Neural cell (in vitro differentiated cells): ENCODE results near the gene SHB. TPM values are rescaled to one million over a fixed set of nuclear protein-coding genes. Genes with fewer than 3 reads are reported as not detected.

Source experiments
- H2AFZ ChIP-seq: fragments of 200-600, 300-800 bp; sonication (generic), shearing (Covaris generic); 2 replicates; pipeline ENCODE4 v1.6.0; 2014; ENCODE audit warnings: low read depth, mild to moderate bottlenecking, antibody characterized with exemption, low read length, moderate library complexity
- H3F3A ChIP-seq: fragments of 200-600 bp; shearing (Covaris generic); 2 replicates; pipeline ENCODE4 v1.6.1; 2016; ENCODE audit warnings: mild to moderate bottlenecking, moderate library complexity, mixed read lengths, antibody characterized with exemption, low read length; ENCODE audit not compliant: insufficient read depth, poor library complexity, severe bottlenecking
- H3K27ac ChIP-seq: fragments of 200-600, 300-800 bp; sonication (generic), shearing (Covaris generic); 2 replicates; pipeline ENCODE4 v1.5.1; 2014; ENCODE audit warnings: mild to moderate bottlenecking, low read length, moderate library complexity
- H3K27me3 ChIP-seq: fragments of 300-800, 200-600 bp; sonication (generic), shearing (Covaris generic); 2 replicates; pipeline ENCODE4 v1.6.0; 2014; ENCODE audit warnings: mild to moderate bottlenecking, low read depth, low read length, moderate library complexity; ENCODE audit not compliant: insufficient read depth
- H3K36me3 ChIP-seq: fragments of 300-800, 200-600 bp; sonication (generic), shearing (Covaris generic); 2 replicates; pipeline ENCODE4 v1.5.1; 2014; ENCODE audit warnings: mild to moderate bottlenecking, antibody characterized with exemption, low read length, moderate library complexity; ENCODE audit not compliant: insufficient read depth
- H3K4me2 ChIP-seq: fragments of 300-800, 200-600 bp; sonication (generic), shearing (Covaris generic); 2 replicates; pipeline ENCODE4 v1.6.0; 2014; ENCODE audit warnings: mild to moderate bottlenecking, low read length
- H3K4me3 ChIP-seq: fragments of 300-800, 200-600 bp; sonication (generic), shearing (Covaris generic); 2 replicates; pipeline ENCODE4 v1.5.1; 2014; ENCODE audit warnings: mild to moderate bottlenecking, low read length, moderate library complexity
- H3K79me2 ChIP-seq: fragments of 200-600 bp; shearing (Covaris generic); replicated peaks from 2 replicates; pipeline ENCODE4 v1.6.0; 2014; ENCODE audit warnings: mild to moderate bottlenecking, low read length, moderate library complexity; ENCODE audit not compliant: insufficient read depth
- H3K9ac ChIP-seq: fragments of 300-800, 200-600 bp; sonication (generic), shearing (Covaris generic); 2 replicates; pipeline ENCODE4 v1.6.1; 2016; ENCODE audit warnings: mild to moderate bottlenecking, low read length, mixed read lengths
- H3K9me2 ChIP-seq: fragments of 200-600 bp; shearing (Covaris generic); 2 replicates; pipeline ENCODE4 v1.6.1; 2016; ENCODE audit warnings: mild to moderate bottlenecking, low read length, mixed read lengths; ENCODE audit not compliant: insufficient read depth
- H3K9me3 ChIP-seq: fragments of 200-600, 300-800 bp; sonication (generic), shearing (Covaris generic); 2 replicates; pipeline ENCODE4 v1.6.1; 2016; ENCODE audit warnings: mild to moderate bottlenecking, mixed run types, low read length, moderate library complexity, mixed read lengths
- H4K20me1 ChIP-seq: fragments of 200-600 bp; shearing (Covaris generic); 2 replicates; pipeline ENCODE4 v1.6.1; 2016; ENCODE audit warnings: mild to moderate bottlenecking, mixed run types; ENCODE audit not compliant: insufficient read depth
- CTCF ChIP-seq: fragments of 450-650 bp; IDR thresholded peaks from 2 replicates; pipeline ENCODE4 v1.5.1; 2014; ENCODE audit warnings: antibody characterized with exemption, mild to moderate bottlenecking, moderate library complexity; ENCODE audit not compliant: poor library complexity, severe bottlenecking
- EP300 ChIP-seq: fragments of 450-650 bp; conservative IDR thresholded peaks from 2 replicates; pipeline ENCODE4 v1.6.1; 2014; ENCODE audit warnings: antibody characterized with exemption, mild to moderate bottlenecking, moderate library complexity; ENCODE audit not compliant: poor library complexity, severe bottlenecking
- MXI1 ChIP-seq: fragments of 450-650 bp; conservative IDR thresholded peaks from 2 replicates; pipeline ENCODE4 v1.6.1; 2014; ENCODE audit warnings: antibody characterized with exemption, mild to moderate bottlenecking; ENCODE audit not compliant: poor library complexity, severe bottlenecking
- POLR2AphosphoS5 ChIP-seq: IDR thresholded peaks from 2 replicates; pipeline ENCODE4 v1.6.1; 2012
- RAD21 ChIP-seq: fragments of 450-650 bp; conservative IDR thresholded peaks from 2 replicates; pipeline ENCODE4 v1.6.1; 2014; ENCODE audit warnings: antibody characterized with exemption, mild to moderate bottlenecking, moderate library complexity
- REST ChIP-seq: IDR thresholded peaks from 2 replicates; pipeline ENCODE4 v1.6.1; 2012; ENCODE audit warnings: borderline replicate concordance
- SMC3 ChIP-seq: fragments of 450-650 bp; conservative IDR thresholded peaks from 2 replicates; pipeline ENCODE4 v1.6.1; 2014; ENCODE audit warnings: antibody characterized with exemption, mild to moderate bottlenecking, moderate library complexity; ENCODE audit not compliant: poor library complexity
- TAF1 ChIP-seq: IDR thresholded peaks from 2 replicates; pipeline ENCODE4 v1.6.1; 2012; ENCODE audit warnings: low read depth
- polyA plus RNA-seq: library from polyadenylated mRNA; depleted of rRNA; stranded (reverse); fragments of >200 nt; gene quantifications from 2 replicates; pipeline ENCODE4 v1.2.3, GENCODE V29; 2014

Gene SHB
- polyA plus RNA-seq, 1 donor from 2014 or later: 17.5 TPM

DNA sequence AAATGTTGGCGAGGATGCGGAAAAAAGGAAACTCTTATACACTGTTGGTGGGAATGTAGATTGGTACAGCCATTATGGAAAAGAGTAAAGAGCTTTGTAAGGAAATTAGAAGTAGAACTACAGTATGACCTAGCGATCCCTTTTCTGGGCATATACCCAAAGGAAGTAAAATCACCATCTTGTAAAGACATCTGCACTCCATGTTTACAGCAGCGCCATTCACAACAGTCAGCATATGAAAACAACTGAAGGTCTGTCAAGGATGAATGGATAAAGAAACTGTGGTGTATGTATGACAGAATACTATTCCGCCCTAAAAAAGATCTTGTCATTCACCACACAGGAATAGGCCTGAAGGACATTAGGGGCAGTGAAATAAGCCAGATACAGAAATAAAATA is 137.4 kb downstream of the SHB start:
- no peak overlapping the region for H2AFZ ChIP-seq
- H3K4me3 ChIP-seq: no peak overlapping the region
- H4K20me1 ChIP-seq: no peaks in the 10 kb centered on the region
- no peaks in the 10 kb centered on the region for H3K9me3 ChIP-seq
- TF ChIP-seq POLR2AphosphoS5 (no peak), REST (no peak), MXI1 (no peak), CTCF (no peak), SMC3 (no peak), EP300 (no peak), RAD21 (no peak), TAF1 (no peak)
- H3K27me3 ChIP-seq: no peaks in the 10 kb centered on the region
- no peak overlapping the region for H3K27ac ChIP-seq
- H3K9ac ChIP-seq: no peak overlapping the region
- no peaks in the 10 kb centered on the region for H3F3A ChIP-seq
- H3K4me2 ChIP-seq: no peak overlapping the region
- peaks cover 8% of the 10 kb centered on the region for H3K79me2 ChIP-seq
- no peaks in the 10 kb centered on the region for H3K9me2 ChIP-seq
- H3K36me3 ChIP-seq: no peaks in the 10 kb centered on the region

DNA sequence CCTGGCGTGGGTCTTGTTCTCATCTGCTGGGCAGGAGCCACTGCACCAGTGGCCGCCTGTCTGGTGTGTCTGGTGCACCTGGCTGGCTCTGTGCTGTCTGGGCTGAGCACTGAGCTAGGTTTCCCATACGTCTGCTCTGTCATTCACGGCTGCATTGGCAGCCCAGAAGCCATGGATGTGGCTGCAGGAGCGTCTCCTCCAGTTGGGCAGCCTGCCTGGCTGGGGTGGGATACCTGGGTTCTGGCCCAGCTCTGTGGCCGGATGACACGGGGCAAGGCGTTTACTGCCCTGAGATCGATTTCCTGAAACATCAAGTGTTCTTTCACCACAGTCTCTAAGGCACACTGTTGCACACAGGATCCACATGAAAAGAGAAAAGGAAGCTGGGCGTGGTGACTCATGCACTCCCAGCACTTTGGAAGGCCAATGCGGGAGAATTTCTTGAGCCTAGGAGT is 139.6 kb downstream of the SHB start:
- TF ChIP-seq RAD21 (no peak), MXI1 (no peak), REST (no peak)
- no peak overlapping the region for H3K9ac ChIP-seq

More for the DNA sequence above, 139.6 kb downstream of the SHB start:
- Histone ChIP-seq H3K27me3 (no peaks in the 10 kb centered on the region), H3K4me3 (no peak overlapping the region), H3K9me3 (no peaks in the 10 kb centered on the region), H2AFZ (no peak overlapping the region), H3K9me2 (no peaks in the 10 kb centered on the region), H4K20me1 (no peaks in the 10 kb centered on the region), H3K27ac (no peak overlapping the region), H3F3A (no peaks in the 10 kb centered on the region), H3K79me2 (peaks cover 13% of the 10 kb centered on the region), H3K4me2 (no peak overlapping the region), H3K36me3 (no peaks in the 10 kb centered on the region)
